Neural progenitor cell (in vitro differentiated cells): Measurements from ENCODE around the gene TRPV5. TPM values are rescaled to one million over a fixed set of nuclear protein-coding genes. Genes with fewer than 3 reads are reported as not detected.

Experiments
- DNase-seq: peaks from one replicate; pipeline ENCODE4 v3.0.0-alpha.2; 2016; ENCODE audit warnings: low spot score
- H2AFZ ChIP-seq: fragments of 200-600 bp; sonication (generic); replicated peaks from 2 replicates; pipeline ENCODE4 v1.6.1; 2016; ENCODE audit warnings: antibody characterized with exemption
- H3F3A ChIP-seq: fragments of 200-600 bp; sonication (generic); 2 replicates; pipeline ENCODE4 v1.6.1; 2016; ENCODE audit warnings: antibody characterized with exemption, low read depth
- H3K27ac ChIP-seq: fragments of 200-600 bp; sonication (generic); 2 replicates; pipeline ENCODE4 v1.5.1; 2016; ENCODE audit warnings: mild to moderate bottlenecking
- H3K27me3 ChIP-seq: fragments of 200-600 bp; sonication (generic); 2 replicates; pipeline ENCODE4 v1.6.1; 2016; ENCODE audit warnings: mild to moderate bottlenecking, moderate library complexity
- H3K36me3 ChIP-seq: fragments of 200-600 bp; sonication (generic); 2 replicates; pipeline ENCODE4 v1.5.1; 2016
- H3K4me1 ChIP-seq: fragments of 200-600 bp; sonication (generic); 2 replicates; pipeline ENCODE4 v1.6.1; 2016; ENCODE audit warnings: mixed run types
- H3K4me2 ChIP-seq: fragments of 200-600 bp; sonication (generic); 2 replicates; pipeline ENCODE4 v1.6.1; 2016
- H3K4me3 ChIP-seq: fragments of 200-600 bp; sonication (generic); 2 replicates; pipeline ENCODE4 v1.5.1; 2016
- H3K79me2 ChIP-seq: fragments of 200-600 bp; sonication (generic); 2 replicates; pipeline ENCODE4 v1.6.1; 2016; ENCODE audit warnings: low read depth
- H3K9ac ChIP-seq: fragments of 200-600 bp; sonication (generic); 2 replicates; pipeline ENCODE4 v1.6.1; 2016
- H3K9me3 ChIP-seq: fragments of 200-600 bp; sonication (generic); 2 replicates; pipeline ENCODE4 v1.5.1; 2016; ENCODE audit warnings: low read depth
- H4K20me1 ChIP-seq: fragments of 200-600 bp; sonication (generic); 2 replicates; pipeline ENCODE4 v1.6.1; 2016; ENCODE audit warnings: low read depth
- H3K27ac Mint-ChIP-seq: 3 replicates; pipeline ENCODE4 v1.8.0; 2021; ENCODE audit warnings: mixed read lengths
- H3K27me3 Mint-ChIP-seq: 2 replicates; pipeline ENCODE4 v1.8.0; 2022; ENCODE audit warnings: low read depth, mild to moderate bottlenecking, inconsistent platforms, moderate library complexity, mixed read lengths; ENCODE audit not compliant: insufficient read depth
- H3K36me3 Mint-ChIP-seq: 3 replicates; pipeline ENCODE4 v1.8.0; 2021; ENCODE audit warnings: mixed read lengths
- H3K4me1 Mint-ChIP-seq: 3 replicates; pipeline ENCODE4 v1.8.0; 2021; ENCODE audit warnings: mixed read lengths
- H3K4me3 Mint-ChIP-seq: 3 replicates; pipeline ENCODE4 v1.8.0; 2021; ENCODE audit warnings: mild to moderate bottlenecking, moderate library complexity, mixed read lengths
- H3K9me3 Mint-ChIP-seq: 3 replicates; pipeline ENCODE4 v1.8.0; 2020; ENCODE audit warnings: mixed read lengths
- CTCF ChIP-seq: fragments of 200-600 bp; sonication (generic); IDR thresholded peaks from 2 replicates; pipeline ENCODE4 v1.5.1; 2017; ENCODE audit warnings: antibody characterized with exemption, mild to moderate bottlenecking
- EZH2 ChIP-seq: fragments of 200-600 bp; sonication (generic); IDR thresholded peaks from 2 replicates; pipeline ENCODE4 v1.6.1; 2017; ENCODE audit warnings: antibody characterized with exemption, mild to moderate bottlenecking, moderate library complexity
- EZH2phosphoT487 ChIP-seq: fragments of 200-600 bp; sonication (generic); IDR thresholded peaks from 2 replicates; pipeline ENCODE4 v1.6.1; 2017; ENCODE audit warnings: antibody characterized with exemption
- total RNA-seq: library from RNA; depleted of rRNA; stranded (reverse); fragments of >200 nt; gene quantifications from 2 replicates; pipeline ENCODE4 v1.2.3, GENCODE V29; 2015; ENCODE audit warnings: low replicate concordance

The TRPV5 gene
- total RNA-seq, 1 donor from 2014 or later, result not detected

DNA sequence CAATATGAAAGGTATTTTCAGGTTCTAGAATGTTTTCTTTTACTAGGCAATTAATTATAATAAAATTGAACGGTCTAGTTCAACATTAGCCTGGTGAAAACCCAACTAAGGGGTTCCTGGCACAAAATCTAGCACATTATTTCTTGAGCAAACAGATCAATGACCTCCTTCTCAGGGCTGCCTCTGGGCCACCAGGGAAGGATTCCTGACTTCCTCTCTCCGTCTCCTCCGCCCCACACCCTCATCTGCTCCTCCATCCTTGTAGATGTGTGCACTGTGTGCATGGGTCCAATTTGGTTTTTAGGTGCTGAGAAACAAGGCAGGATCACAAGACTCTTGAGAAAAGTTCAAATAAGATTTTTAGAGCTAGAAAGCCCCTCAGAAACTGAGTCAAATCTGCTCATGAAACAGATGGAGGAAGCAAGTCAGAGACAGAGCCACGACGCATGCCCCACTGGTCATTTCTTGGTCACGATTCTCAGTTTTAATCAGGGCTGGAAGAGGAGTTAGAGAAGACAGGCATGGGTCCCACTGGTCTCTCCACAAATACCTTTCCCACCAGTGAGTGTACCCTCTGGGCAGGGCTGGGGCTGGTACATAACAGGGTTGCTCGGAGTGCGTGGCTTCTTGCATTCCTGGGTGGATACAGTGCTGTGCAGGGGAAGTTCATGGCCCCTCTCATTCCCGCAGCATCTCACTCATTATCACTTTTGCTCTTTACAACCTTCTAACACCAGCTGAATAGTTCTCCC lies 51.8 kb downstream of the TRPV5 start:
- H3K27ac Mint-ChIP-seq, result no peak overlapping the region
- no peaks in the 10 kb centered on the region for H3K36me3 Mint-ChIP-seq
- Histone ChIP-seq H3K27me3 (no peaks in the 10 kb centered on the region), H3K4me1 (peaks cover 9% of the 10 kb centered on the region), H2AFZ (no peak overlapping the region), H3K4me3 (no peak overlapping the region), H3K79me2 (no peaks in the 10 kb centered on the region), H3K36me3 (no peaks in the 10 kb centered on the region), H4K20me1 (no peaks in the 10 kb centered on the region), H3K27ac (no peak overlapping the region), H3K9me3 (no peaks in the 10 kb centered on the region), H3K4me2 (no peak overlapping the region), H3F3A (no peaks in the 10 kb centered on the region), H3K9ac (no peak overlapping the region)
- H3K4me1 Mint-ChIP-seq, result no peaks in the 10 kb centered on the region
- H3K9me3 Mint-ChIP-seq, result no peaks in the 10 kb centered on the region
- H3K27me3 Mint-ChIP-seq, result no peaks in the 10 kb centered on the region
- TF ChIP-seq EZH2phosphoT487, result no peak
- no peak for TF ChIP-seq CTCF
- no peak for TF ChIP-seq EZH2
- no peak overlapping the region for H3K4me3 Mint-ChIP-seq
- DNase-seq, result no peak

- no peaks in the 10 kb centered on the region for H4K20me1 ChIP-seq
- peaks cover 9% of the 10 kb centered on the region for H3K4me1 ChIP-seq
- no peak overlapping the region for H3K9ac ChIP-seq
- no peaks in the 10 kb centered on the region for H3K36me3 ChIP-seq
- H3K79me2 ChIP-seq, result no peaks in the 10 kb centered on the region
- H3K4me3 ChIP-seq, result no peak overlapping the region
- H3K9me3 ChIP-seq, result no peaks in the 10 kb centered on the region
- Mint-ChIP-seq H3K36me3 (no peaks in the 10 kb centered on the region), H3K27ac (no peak overlapping the region), H3K4me3 (no peak overlapping the region), H3K4me1 (no peaks in the 10 kb centered on the region), H3K9me3 (no peaks in the 10 kb centered on the region), H3K27me3 (no peaks in the 10 kb centered on the region)
- H3K27me3 ChIP-seq, result no peaks in the 10 kb centered on the region
- peak; percentile 61 for DNase-seq
- H2AFZ ChIP-seq, result no peak overlapping the region
- TF ChIP-seq EZH2phosphoT487 (no peak), EZH2 (no peak), CTCF (peak; percentile 76)
- H3K4me2 ChIP-seq, result no peak overlapping the region
- no peak overlapping the region for H3K27ac ChIP-seq
- H3F3A ChIP-seq, result no peaks in the 10 kb centered on the region
These were observed 52.6 kb downstream of the TRPV5 start for GRCh38 chr7:142880876-142881505.

DNA sequence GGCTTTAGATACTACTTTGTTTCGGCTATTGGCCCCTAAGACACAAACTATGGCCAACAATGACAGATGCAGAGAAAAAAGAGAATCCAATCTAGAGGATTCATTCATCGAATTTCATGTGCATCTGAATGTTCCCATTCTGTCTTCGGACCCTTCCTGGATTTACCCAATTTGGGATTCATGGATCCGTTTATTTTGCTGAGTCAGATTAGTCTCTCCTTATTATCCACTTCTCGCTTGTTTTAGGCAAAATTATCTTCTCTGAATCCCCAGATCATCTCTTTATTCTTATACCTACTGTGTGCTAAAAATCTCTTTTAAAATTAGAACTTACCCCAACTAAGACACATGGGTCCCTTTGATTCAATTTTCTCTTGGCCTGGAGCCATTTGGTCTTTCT lies 54.5 kb downstream of the TRPV5 start:
- no peaks in the 10 kb centered on the region for H3K4me1 Mint-ChIP-seq
- H3K9me3 Mint-ChIP-seq, result peaks cover 4% of the 10 kb centered on the region
- TF ChIP-seq CTCF (no peak), EZH2phosphoT487 (no peak)
- H3K9me3 ChIP-seq, result no peaks in the 10 kb centered on the region
- no peak overlapping the region for H3K4me3 ChIP-seq
- no peaks in the 10 kb centered on the region for H4K20me1 ChIP-seq
- H2AFZ ChIP-seq, result no peak overlapping the region
- no peak overlapping the region for H3K27ac ChIP-seq
- no peak for DNase-seq
- no peak overlapping the region for H3K4me2 ChIP-seq
- no peaks in the 10 kb centered on the region for H3K79me2 ChIP-seq
- no peaks in the 10 kb centered on the region for H3K27me3 ChIP-seq
- no peaks in the 10 kb centered on the region for H3K36me3 Mint-ChIP-seq
- no peaks in the 10 kb centered on the region for H3F3A ChIP-seq
- no peak overlapping the region for H3K27ac Mint-ChIP-seq
- no peak overlapping the region for H3K4me3 Mint-ChIP-seq
- no peaks in the 10 kb centered on the region for H3K36me3 ChIP-seq
- peaks cover 9% of the 10 kb centered on the region for H3K4me1 ChIP-seq
- H3K9ac ChIP-seq, result no peak overlapping the region
- H3K27me3 Mint-ChIP-seq, result no peaks in the 10 kb centered on the region
